ENCODE data around the gene WBP2. TPM values are rescaled to one million over a fixed set of nuclear protein-coding genes. Genes with fewer than 3 reads are reported as not detected.

WBP2 gene
- total and polyA plus RNA-seq, 2 of the 13 experiments (the other 11 are each of a cell fraction or from before 2014, with no cell fraction given): 29.2 to 29.5 TPM

DNA sequence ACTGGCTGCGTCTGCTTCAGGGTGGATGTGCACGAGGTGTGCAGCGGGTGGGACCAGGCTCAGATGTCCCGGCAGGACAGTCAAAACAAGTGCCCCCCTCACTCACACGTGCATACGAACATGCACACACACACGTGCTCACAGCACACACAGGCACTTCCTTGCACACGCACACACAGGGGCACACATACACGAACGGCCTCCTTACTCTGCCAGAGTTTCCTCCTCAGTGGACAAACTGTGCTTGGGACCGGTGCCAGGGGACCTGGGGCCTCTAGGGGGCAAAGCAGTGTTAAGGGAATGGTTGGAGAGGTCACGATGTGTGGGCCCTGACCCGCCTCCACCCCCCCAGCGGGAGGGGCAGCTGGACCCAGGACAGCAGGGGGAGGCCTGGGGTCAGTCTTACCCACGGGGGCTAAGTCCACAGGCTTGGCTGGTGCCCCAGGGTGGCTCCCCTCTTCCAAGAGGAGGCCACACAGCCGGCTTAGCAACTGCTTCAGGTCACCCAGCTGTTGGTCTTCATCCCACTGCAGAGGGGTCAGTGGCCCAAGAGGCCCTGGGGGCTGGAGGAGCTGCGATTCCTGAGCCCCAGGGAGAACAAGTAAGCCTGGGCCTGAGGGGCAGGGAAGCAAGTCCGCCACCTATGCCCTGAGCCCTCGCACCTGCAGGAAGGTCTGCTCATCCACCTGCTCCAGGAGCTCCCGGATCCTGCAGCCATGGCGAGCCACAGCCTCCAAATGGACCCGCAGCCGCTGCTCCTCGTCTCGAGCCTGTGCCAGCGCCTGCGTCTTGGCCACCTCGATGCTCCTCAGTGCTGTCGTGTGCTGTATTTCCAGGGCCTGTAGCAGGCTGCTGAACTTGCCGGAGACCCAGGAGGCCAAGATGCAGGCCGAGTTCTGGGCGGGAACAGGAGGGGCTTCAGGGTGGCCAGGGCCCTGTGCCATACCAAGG, 36.7 kb upstream of the WBP2 start (continued):
- TF ChIP-seq IRF9 (CRISPR knock-in tag; IDR thresholded peaks at IDR 0.05; ENCODE audit: borderline replicate concordance): no peak; the same call in 1 of the 2 replicates
- no peak; the same call in 1 of the 2 replicates for TF ChIP-seq ZNF639 (CRISPR knock-in tag; conservative IDR thresholded peaks at IDR 0.05)
- no peak for TF ChIP-seq PAX8 (CRISPR knock-in tag; IDR thresholded peaks at IDR 0.05; ENCODE audit: borderline replicate concordance)
- no peak; the same call in 1 of the 2 replicates for TF ChIP-seq MAF1 (CRISPR knock-in tag; IDR thresholded peaks at IDR 0.05; ENCODE audit: borderline replicate concordance)
- TF ChIP-seq ZMAT3 (CRISPR knock-in tag; conservative IDR thresholded peaks at IDR 0.05): no peak; the same call in 1 of the 2 replicates
- no peak for TF ChIP-seq NFE2L2 (IDR thresholded peaks at IDR 0.05; ENCODE audit: low read length)
- TF ChIP-seq GFI1 (CRISPR knock-in tag; IDR thresholded peaks at IDR 0.05; ENCODE audit: borderline replicate concordance): peak; percentile 83; the same call in 1 of the 2 replicates
- TF ChIP-seq ZNF501 (CRISPR knock-in tag; IDR thresholded peaks at IDR 0.05): no peak
- no peak for TF ChIP-seq RFX3 (CRISPR knock-in tag; IDR thresholded peaks at IDR 0.05)
- TF ChIP-seq ZNF367 (CRISPR knock-in tag; IDR thresholded peaks at IDR 0.05; ENCODE audit: borderline replicate concordance): 0 out of 2 replicates have a peak, but pooled peaks have one; percentile 41
- no peak for TF ChIP-seq ATF1 (CRISPR knock-in tag; IDR thresholded peaks at IDR 0.05)
- TF ChIP-seq KDM5A (IDR thresholded peaks at IDR 0.05; ENCODE audit: borderline replicate concordance, low read length): no peak
- peak; percentile 65; the same call in 1 of the 2 replicates for TF ChIP-seq REPIN1 (CRISPR knock-in tag; IDR thresholded peaks at IDR 0.05; ENCODE audit: borderline replicate concordance, low read depth)
- peak; percentile 79; the same call in 1 of the 2 replicates for TF ChIP-seq ZNF343 (CRISPR knock-in tag; IDR thresholded peaks at IDR 0.05)
- TF ChIP-seq KDM6A (CRISPR knock-in tag; IDR thresholded peaks at IDR 0.05; ENCODE audit: low read depth): peak; percentile 83
- TF ChIP-seq, protein P1, sequence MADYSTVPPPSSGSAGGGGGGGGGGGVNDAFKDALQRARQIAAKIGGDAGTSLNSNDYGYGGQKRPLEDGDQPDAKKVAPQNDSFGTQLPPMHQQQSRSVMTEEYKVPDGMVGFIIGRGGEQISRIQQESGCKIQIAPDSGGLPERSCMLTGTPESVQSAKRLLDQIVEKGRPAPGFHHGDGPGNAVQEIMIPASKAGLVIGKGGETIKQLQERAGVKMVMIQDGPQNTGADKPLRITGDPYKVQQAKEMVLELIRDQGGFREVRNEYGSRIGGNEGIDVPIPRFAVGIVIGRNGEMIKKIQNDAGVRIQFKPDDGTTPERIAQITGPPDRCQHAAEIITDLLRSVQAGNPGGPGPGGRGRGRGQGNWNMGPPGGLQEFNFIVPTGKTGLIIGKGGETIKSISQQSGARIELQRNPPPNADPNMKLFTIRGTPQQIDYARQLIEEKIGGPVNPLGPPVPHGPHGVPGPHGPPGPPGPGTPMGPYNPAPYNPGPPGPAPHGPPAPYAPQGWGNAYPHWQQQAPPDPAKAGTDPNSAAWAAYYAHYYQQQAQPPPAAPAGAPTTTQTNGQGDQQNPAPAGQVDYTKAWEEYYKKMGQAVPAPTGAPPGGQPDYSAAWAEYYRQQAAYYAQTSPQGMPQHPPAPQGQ (CRISPR knock-in tag; IDR thresholded peaks at IDR 0.05; ENCODE audit: borderline replicate concordance): 0 out of 2 replicates have a peak, but pooled peaks have one; percentile 47
- TF ChIP-seq, protein P2, sequence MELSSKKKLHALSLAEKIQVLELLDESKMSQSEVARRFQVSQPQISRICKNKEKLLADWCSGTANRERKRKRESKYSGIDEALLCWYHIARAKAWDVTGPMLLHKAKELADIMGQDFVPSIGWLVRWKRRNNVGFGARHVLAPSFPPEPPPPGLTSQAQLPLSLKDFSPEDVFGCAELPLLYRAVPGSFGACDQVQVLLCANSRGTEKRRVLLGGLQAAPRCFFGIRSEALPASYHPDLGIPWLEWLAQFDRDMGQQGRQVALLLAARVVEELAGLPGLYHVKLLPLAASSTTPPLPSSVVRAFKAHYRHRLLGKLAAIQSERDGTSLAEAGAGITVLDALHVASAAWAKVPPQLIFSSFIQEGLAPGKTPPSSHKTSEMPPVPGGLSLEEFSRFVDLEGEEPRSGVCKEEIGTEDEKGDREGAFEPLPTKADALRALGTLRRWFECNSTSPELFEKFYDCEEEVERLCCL (CRISPR knock-in tag; IDR thresholded peaks at IDR 0.05; ENCODE audit: borderline replicate concordance): peak; percentile 49; the same call in 1 of the 2 replicates
- TF ChIP-seq ZNF317 (CRISPR knock-in tag; IDR thresholded peaks at IDR 0.05): no peak
- TF ChIP-seq, protein P3, sequence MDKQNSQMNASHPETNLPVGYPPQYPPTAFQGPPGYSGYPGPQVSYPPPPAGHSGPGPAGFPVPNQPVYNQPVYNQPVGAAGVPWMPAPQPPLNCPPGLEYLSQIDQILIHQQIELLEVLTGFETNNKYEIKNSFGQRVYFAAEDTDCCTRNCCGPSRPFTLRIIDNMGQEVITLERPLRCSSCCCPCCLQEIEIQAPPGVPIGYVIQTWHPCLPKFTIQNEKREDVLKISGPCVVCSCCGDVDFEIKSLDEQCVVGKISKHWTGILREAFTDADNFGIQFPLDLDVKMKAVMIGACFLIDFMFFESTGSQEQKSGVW (CRISPR knock-in tag; IDR thresholded peaks at IDR 0.05; ENCODE audit: borderline replicate concordance): no peak
- TF ChIP-seq ZNF547 (CRISPR knock-in tag; IDR thresholded peaks at IDR 0.05): peak; percentile 63
- TF ChIP-seq ZBTB8A (CRISPR knock-in tag; IDR thresholded peaks at IDR 0.05; ENCODE audit: borderline replicate concordance, low read depth): no peak
- peak; percentile 85; the same call in 1 of the 2 replicates for TF ChIP-seq NKX3-1 (CRISPR knock-in tag; IDR thresholded peaks at IDR 0.05)

All from HepG2 (cell line).